Effector memory CD4-positive, alpha-beta T cell (primary cell): Measurements from ENCODE around the gene GALNT2.

Experiments
- DNase-seq, 3 donors: peaks; one replicate each; pipeline ENCODE4 v3.0.0-alpha.2; 2020
- H3K27ac ChIP-seq: 2 replicates; pipeline ENCODE4 v1.7.0; 2013; ENCODE audit warnings: mild to moderate bottlenecking, low read length, moderate library complexity; ENCODE audit not compliant: insufficient read depth, poor library complexity, severe bottlenecking
- H3K27me3 ChIP-seq: replicated peaks from 2 replicates; pipeline ENCODE4 v1.7.0; 2013; ENCODE audit warnings: mild to moderate bottlenecking, low read length; ENCODE audit not compliant: insufficient read depth, control insufficient read depth, poor library complexity, severe bottlenecking
- H3K36me3 ChIP-seq: 2 replicates; pipeline ENCODE4 v1.7.0; 2013; ENCODE audit warnings: mild to moderate bottlenecking, low read length, moderate library complexity; ENCODE audit not compliant: control insufficient read depth, insufficient read depth
- H3K4me1 ChIP-seq: 2 replicates; pipeline ENCODE4 v1.7.0; 2013; ENCODE audit warnings: low read length, mild to moderate bottlenecking; ENCODE audit not compliant: control insufficient read depth, insufficient read depth, poor library complexity, severe bottlenecking
- H3K4me3 ChIP-seq: 2 replicates; pipeline ENCODE4 v1.7.0; 2013; ENCODE audit warnings: low read length, low read depth, mild to moderate bottlenecking; ENCODE audit not compliant: insufficient read depth, poor library complexity, severe bottlenecking
- H3K9me3 ChIP-seq: 2 replicates; pipeline ENCODE4 v1.7.0; 2013; ENCODE audit warnings: mild to moderate bottlenecking, low read length, moderate library complexity; ENCODE audit not compliant: control insufficient read depth

The GALNT2 gene

DNA sequence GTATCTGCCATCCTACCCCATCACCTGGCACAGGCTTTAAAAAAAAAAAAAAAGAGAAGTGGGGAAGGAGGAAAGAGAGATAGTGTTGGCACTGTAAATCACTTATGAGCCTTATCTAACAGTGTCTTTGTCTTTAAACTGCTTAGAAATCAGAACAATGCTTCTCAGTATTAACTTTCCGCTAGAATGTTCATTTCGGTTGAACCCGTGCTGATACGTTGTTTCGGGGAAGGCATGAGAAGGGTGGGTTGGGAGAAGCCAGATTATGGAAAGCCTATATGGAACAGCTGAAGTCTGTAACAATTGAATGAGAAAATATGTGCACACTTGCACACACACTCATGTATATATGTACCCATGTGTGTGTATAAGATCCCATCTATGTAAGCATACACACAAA lies 170.8 kb downstream of the GALNT2 start:
- no peak overlapping the region for H3K27ac ChIP-seq
- H3K4me3 ChIP-seq, result no peak overlapping the region
- no peaks in the 10 kb centered on the region for H3K9me3 ChIP-seq
- no peaks in the 10 kb centered on the region for H3K4me1 ChIP-seq
- no peaks in the 10 kb centered on the region for H3K36me3 ChIP-seq
- no peaks in the 10 kb centered on the region for H3K27me3 ChIP-seq
- DNase-seq, result no peak

DNA sequence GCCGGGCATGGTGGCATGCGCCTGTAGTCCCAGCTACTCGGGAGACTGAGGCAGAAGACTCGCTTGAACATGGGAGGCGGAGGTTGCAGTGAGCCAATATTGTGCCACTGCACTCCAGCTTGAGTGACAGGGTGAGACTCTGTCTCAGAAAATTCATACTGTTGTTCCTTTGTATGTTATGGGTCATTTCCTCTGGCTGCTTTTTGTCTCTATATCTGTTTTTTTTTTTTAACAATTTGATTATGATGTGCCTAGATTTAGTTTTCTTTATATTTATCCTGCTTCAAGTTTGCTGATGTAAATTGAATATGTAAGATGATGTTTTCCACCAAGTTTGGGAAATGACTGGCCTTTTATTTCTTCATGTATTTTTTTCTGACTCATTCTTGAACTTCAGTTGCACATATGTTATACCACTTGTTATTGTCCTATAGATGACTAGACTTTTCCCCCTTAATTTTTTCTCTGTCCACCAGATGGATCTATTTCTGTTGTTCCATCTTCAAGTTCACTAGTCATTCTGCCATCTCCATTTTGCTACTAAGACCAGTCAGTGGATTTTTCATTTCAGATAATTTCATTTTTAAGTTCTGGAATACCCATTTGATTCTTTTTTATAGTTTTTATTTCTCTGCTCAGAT lies 173.5 kb downstream of the GALNT2 start:
- Histone ChIP-seq H3K36me3 (peaks cover 7% of the 10 kb centered on the region), H3K4me3 (no peak overlapping the region)
- no peak for DNase-seq

DNA sequence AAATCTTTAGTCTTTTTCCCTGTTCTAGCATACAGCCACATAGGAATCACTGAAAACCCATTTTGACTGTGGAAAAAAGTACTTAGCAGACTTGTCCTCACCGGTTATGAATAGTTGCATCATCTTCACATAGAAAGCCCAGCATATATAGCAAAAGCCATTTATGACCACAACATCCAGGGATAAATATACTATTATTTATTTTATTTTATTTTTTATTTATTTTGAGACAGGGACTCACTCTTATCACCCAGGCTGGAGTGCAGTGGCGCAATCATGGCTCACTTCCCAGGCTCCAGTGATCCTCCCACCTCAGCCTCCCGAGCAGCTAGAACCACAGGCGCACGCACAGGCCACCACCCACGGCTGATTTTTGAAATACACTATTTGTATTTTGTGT lies 175.3 kb downstream of the GALNT2 start:
- H3K9me3 ChIP-seq, result no peaks in the 10 kb centered on the region
- no peaks in the 10 kb centered on the region for H3K27me3 ChIP-seq
- no peak for DNase-seq
- no peak overlapping the region for H3K4me3 ChIP-seq
- peaks cover 10% of the 10 kb centered on the region for H3K36me3 ChIP-seq
- no peaks in the 10 kb centered on the region for H3K4me1 ChIP-seq
- H3K27ac ChIP-seq, result no peak overlapping the region

More for the DNA sequence above, 173.5 kb downstream of the GALNT2 start:
- no peaks in the 10 kb centered on the region for H3K9me3 ChIP-seq
- no peak overlapping the region for H3K27ac ChIP-seq
- no peaks in the 10 kb centered on the region for H3K27me3 ChIP-seq
- H3K4me1 ChIP-seq, result no peaks in the 10 kb centered on the region

DNA sequence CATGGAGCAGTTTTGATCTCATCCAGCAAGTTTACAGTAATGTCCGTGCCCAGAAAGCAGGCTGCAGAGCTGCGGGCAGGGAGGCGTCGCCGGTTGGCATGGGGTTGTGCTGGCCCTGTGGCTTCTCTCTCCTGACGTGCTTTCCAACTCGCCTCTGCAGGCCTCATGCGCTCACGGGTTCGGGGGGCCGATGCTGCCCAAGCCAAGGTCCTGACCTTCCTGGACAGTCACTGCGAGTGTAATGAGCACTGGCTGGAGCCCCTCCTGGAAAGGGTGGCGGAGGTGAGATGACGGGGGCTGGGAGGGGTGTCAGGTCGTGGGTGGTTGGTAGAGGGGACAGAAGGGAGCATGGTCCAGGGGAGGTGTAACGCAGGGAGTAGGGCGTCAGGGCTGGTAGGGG lies 176.1 kb downstream of the GALNT2 start:
- DNase-seq, result no peak
- H3K36me3 ChIP-seq, result peaks cover 10% of the 10 kb centered on the region

DNA sequence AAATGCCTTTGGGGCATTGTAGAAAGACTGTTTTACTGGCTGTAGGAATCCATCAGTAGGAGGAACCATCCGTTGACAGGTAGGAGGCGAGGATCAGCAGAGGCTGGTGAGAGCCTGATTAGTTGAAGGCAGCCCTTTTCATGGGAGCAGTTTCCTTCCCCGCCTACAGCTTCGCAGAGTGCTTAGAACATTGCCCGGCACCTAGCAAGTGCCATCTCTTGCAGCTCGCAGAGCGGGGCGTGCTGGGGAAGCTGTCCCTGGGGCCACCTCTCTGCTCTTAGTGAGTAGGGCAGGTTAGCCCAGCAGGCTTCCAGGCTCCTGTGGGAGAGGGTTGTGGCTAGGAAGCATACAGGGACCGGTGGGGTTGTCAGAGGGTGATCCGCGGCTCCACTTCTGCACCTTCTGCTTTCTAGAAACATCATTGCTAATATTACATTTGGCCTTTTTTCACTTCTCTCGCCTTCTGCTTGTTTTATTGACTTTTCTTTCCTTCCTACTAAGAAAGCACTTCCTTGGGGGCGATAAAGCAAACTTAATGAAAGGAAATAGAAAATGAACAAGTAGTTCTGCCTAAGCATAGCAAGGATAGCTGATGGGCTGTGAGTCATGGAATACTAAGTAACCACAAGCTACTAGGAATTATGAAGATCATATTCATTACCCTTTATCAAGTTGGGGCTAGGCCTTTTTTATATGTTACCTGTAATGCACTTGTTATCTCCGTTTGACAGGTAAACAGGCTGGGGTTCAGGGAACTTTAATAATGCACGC lies 176.7 kb downstream of the GALNT2 start:
- peaks cover 14% of the 10 kb centered on the region for H3K36me3 ChIP-seq
- no peaks in the 10 kb centered on the region for H3K9me3 ChIP-seq
- no peaks in the 10 kb centered on the region for H3K4me1 ChIP-seq
- DNase-seq, result no peak
- H3K27me3 ChIP-seq, result no peaks in the 10 kb centered on the region
- no peak overlapping the region for H3K4me3 ChIP-seq
- no peak overlapping the region for H3K27ac ChIP-seq

More for the DNA sequence above, 176.1 kb downstream of the GALNT2 start:
- no peak overlapping the region for H3K27ac ChIP-seq
- H3K27me3 ChIP-seq, result no peaks in the 10 kb centered on the region
- H3K9me3 ChIP-seq, result no peaks in the 10 kb centered on the region
- no peak overlapping the region for H3K4me3 ChIP-seq
- H3K4me1 ChIP-seq, result no peaks in the 10 kb centered on the region

DNA sequence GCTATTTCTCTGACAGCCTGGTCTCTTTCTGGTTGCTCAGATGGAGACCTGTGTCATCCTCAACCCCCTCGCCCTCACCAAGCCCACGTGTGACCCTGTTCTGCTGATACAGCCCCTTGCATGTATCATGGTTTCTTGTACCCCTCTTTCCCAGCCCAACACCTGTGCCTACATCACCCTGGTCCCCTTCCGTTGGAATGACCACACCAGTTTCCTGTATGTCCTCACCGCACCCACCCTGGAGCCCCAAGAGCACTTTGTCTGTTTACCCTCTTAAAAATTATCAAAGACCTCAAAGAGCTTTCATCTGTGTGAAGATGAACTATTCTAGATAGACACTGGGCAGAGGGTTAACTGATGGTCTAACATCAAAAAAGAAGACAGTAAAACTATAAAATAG lies 179.5 kb downstream of the GALNT2 start:
- H3K9me3 ChIP-seq, result no peaks in the 10 kb centered on the region
- H3K27me3 ChIP-seq, result no peaks in the 10 kb centered on the region
- no peak overlapping the region for H3K27ac ChIP-seq
- DNase-seq, result no peak
- peaks cover 25% of the 10 kb centered on the region for H3K36me3 ChIP-seq
- H3K4me1 ChIP-seq, result no peaks in the 10 kb centered on the region
- H3K4me3 ChIP-seq, result no peak overlapping the region

DNA sequence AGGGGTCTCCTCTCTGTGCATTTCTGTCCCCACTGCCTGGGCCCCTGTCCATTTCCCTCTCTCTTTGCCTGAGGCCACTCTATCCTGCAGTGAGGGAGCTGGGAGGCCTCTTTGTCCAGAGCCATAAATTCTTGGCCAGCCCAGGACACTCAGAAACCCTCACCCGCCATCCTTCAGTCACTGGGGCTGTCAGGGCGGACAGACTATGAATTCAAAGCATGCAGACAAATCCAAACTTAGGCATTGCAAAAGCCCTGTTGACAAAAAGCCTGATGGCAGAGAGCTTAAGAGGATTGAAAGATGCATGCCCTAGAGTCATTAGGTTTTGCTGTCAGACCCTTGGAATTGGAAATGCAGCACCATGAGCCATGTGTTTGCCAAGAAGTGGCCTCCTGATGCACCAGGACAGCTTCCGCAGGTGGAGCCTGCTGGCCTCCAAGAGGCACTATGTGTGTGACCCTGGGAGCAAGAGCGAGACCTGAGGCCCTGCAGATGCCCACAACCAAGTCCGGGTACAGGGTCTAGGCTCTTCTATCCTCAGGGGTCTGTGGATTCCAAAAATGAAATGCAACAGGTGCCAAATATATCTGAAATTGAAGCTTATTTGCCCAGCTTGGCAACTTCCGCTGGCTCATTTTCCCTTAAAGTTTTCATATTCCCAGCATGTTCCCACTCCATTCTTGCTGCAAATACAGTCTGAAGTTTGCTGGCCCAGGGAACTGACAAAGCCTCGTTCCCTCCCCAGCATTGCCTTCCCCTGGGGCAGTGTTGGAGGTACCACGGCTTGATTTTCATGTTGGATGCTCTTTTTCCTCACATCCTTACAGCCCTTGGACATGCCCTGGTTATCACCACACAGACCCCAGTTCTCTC lies 181.2 kb downstream of the GALNT2 start:
- DNase-seq, result no peak
- H3K27me3 ChIP-seq, result no peaks in the 10 kb centered on the region
- peaks cover 21% of the 10 kb centered on the region for H3K36me3 ChIP-seq
- no peak overlapping the region for H3K4me3 ChIP-seq
- no peaks in the 10 kb centered on the region for H3K9me3 ChIP-seq
- no peaks in the 10 kb centered on the region for H3K4me1 ChIP-seq
- H3K27ac ChIP-seq, result no peak overlapping the region

DNA sequence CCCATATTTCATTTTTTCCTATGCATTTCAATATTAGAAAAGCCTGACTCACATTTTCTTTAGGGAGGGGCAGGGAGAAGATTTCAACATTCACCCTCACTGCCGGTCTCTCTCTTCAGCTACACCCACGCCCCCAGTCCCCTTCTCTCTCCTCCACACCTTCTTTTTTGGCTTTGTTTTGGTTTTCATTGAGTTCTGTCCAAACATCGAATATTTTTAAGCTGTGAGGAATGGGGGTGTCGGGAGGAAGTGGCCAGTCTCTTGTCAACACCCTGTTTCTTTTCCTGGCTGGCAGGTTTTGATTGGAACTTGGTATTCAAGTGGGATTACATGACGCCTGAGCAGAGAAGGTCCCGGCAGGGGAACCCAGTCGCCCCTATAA lies 181.8 kb downstream of the GALNT2 start:
- no peaks in the 10 kb centered on the region for H3K9me3 ChIP-seq
- H3K36me3 ChIP-seq, result peaks cover 20% of the 10 kb centered on the region
- no peak for DNase-seq
- H3K27ac ChIP-seq, result no peak overlapping the region
- H3K27me3 ChIP-seq, result no peaks in the 10 kb centered on the region
- H3K4me3 ChIP-seq, result no peak overlapping the region
- H3K4me1 ChIP-seq, result no peaks in the 10 kb centered on the region

DNA sequence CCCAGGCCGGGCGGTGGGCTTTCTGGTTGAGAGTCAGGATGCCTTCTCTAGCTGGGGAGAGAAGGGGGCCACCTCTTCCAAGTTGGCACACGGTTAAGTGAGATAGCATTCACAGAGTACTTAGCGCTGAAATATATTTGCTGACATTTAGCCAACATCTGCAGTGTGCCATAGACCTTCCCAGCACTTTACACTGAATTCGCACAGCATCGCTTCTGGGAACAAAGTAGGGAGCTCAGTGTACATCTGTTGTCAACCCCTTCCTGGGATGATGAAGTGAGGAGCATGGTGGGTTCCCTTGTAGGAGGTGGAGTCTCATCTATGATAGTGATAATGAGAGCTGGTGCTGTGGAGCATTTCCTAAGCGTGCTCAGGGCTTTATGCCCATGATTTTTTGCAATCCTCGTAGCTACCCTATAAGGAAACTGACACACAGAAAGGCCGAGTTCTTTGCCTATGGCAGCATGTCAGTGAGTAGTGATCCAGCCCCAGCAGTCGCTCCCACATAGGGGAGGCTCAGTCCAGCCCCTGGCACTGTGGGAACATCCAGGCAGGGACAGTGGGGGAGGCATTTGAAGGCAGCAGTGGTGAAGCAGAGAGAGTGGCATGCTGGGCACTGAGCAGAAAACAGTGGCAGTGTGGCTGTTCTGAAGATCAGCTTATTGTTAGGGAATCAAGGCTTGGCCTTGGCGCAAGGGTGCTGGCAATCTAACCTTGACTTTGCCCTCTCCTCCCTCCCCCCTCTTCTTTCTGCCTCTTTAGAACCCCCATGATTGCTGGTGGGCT lies 182.8 kb downstream of the GALNT2 start:
- Histone ChIP-seq H3K4me3 (no peak overlapping the region), H3K27me3 (no peaks in the 10 kb centered on the region), H3K9me3 (no peaks in the 10 kb centered on the region), H3K27ac (no peak overlapping the region), H3K4me1 (no peaks in the 10 kb centered on the region), H3K36me3 (peaks cover 28% of the 10 kb centered on the region)
- no peak for DNase-seq
